Measurements from ENCODE around the gene PPM1B. TPM values are rescaled to one million over a fixed set of nuclear protein-coding genes. Genes with fewer than 3 reads are reported as not detected.
A peak's percentile ranks its signal among the peaks of the same experiment; 100 is the strongest.

Gene PPM1B
- total and polyA plus RNA-seq, 10 of the 15 experiments (the other 5 are each of a cell fraction or from before 2014, with no cell fraction given): 12.5 to 53.4 (median 33.7) TPM

DNA sequence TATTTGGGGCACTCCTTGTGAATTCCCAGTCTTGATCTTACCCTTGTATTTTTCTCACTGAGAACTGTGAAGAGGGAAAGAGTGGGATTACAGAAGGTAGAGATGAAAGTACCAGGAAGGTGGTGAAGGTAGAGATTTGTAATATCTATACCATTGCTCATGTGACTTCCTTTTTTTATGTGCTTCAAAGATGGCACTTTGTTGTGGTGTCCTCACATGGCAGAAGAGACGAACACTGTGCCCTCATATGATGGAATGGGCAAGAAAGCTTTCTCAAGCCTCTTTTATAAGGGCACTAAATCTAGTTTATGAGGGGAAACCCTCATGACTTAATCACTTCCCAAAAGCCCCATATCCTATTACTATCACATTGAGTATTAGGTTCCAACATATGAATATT is 28.9 kb upstream of the PPM1B start:
- intact Hi-C loops (cut with micrococcal nuclease; ENCODE audit: unreplicated experiment) (no loop called here), in situ Hi-C loops (cut with MboI) (no loop called here)
- H3K4me1 ChIP-seq (ENCODE audit: control insufficient read depth, insufficient read depth, low read length): no peaks in the 10 kb centered on the region
- no TSS peak for BruUV-seq (replicated peaks)
- RAD21 ChIA-PET (ENCODE audit: unreplicated experiment): interaction anchor here (0.7 kb wide), 1 partner anchor 19 kb away, joined by 3 read pairs; no protein-coding TSS in a partner anchor
- no peak for DNase-seq (ENCODE audit: low read depth, low spot score)
- no peak overlapping the region for H3K27ac ChIP-seq (ENCODE audit: control insufficient read depth, insufficient read depth)
- H3K9ac ChIP-seq (ENCODE audit: control insufficient read depth, insufficient read depth, low read length): no peak overlapping the region
- 0% methylated on average over 1 of the region's 1 CpG for WGBS (ENCODE audit: insufficient coverage, insufficient replicate concordance, low lambda C conversion rate, missing lambda C conversion rate)
- no peaks in the 10 kb centered on the region for H3K27me3 ChIP-seq (replicated peaks in 1 of 2; ENCODE audit: control insufficient read depth in 2 of 2, insufficient read depth in 2 of 2, low read length in 1 of 2)
- CTCF ChIA-PET: no interaction called here
- H3K79me2 ChIP-seq (ENCODE audit: control insufficient read depth, insufficient read depth, low read length): no peaks in the 10 kb centered on the region
- peak; percentile 29; the same call in 1 of the 3 replicates for ATAC-seq
- no peaks in the 10 kb centered on the region for H4K20me1 ChIP-seq (ENCODE audit: control insufficient read depth, insufficient read depth)
- no peaks in the 10 kb centered on the region for H3K36me3 ChIP-seq (ENCODE audit: control insufficient read depth in 2 of 2, insufficient read depth in 2 of 2, low read length in 1 of 2)
- no peak for FAIRE-seq
- H3K4me3 ChIP-seq: no peak overlapping the region
- SMC1A ChIA-PET (ENCODE audit: uncharacterized antibody, unreplicated experiment): interaction anchor here (1.0 kb wide), 1 partner anchor 9 kb away, joined by 5 read pairs; no protein-coding TSS in a partner anchor
- no peaks in the 10 kb centered on the region for H3K9me3 ChIP-seq (replicated peaks; ENCODE audit: control insufficient read depth, insufficient read depth, low read length)
- H3K4me2 ChIP-seq (ENCODE audit: control insufficient read depth, insufficient read depth): no peak overlapping the region
- no peak overlapping the region for H2AFZ ChIP-seq (ENCODE audit: control insufficient read depth, low read depth, low read length)
- TF ChIP-seq RUNX3 (IDR thresholded peaks at IDR 0.05; ENCODE audit: low read length): no peak
- TF ChIP-seq, protein P1, sequence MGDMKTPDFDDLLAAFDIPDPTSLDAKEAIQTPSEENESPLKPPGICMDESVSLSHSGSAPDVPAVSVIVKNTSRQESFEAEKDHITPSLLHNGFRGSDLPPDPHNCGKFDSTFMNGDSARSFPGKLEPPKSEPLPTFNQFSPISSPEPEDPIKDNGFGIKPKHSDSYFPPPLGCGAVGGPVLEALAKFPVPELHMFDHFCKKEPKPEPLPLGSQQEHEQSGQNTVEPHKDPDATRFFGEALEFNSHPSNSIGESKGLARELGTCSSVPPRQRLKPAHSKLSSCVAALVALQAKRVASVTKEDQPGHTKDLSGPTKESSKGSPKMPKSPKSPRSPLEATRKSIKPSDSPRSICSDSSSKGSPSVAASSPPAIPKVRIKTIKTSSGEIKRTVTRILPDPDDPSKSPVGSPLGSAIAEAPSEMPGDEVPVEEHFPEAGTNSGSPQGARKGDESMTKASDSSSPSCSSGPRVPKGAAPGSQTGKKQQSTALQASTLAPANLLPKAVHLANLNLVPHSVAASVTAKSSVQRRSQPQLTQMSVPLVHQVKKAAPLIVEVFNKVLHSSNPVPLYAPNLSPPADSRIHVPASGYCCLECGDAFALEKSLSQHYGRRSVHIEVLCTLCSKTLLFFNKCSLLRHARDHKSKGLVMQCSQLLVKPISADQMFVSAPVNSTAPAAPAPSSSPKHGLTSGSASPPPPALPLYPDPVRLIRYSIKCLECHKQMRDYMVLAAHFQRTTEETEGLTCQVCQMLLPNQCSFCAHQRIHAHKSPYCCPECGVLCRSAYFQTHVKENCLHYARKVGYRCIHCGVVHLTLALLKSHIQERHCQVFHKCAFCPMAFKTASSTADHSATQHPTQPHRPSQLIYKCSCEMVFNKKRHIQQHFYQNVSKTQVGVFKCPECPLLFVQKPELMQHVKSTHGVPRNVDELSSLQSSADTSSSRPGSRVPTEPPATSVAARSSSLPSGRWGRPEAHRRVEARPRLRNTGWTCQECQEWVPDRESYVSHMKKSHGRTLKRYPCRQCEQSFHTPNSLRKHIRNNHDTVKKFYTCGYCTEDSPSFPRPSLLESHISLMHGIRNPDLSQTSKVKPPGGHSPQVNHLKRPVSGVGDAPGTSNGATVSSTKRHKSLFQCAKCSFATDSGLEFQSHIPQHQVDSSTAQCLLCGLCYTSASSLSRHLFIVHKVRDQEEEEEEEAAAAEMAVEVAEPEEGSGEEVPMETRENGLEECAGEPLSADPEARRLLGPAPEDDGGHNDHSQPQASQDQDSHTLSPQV (IDR thresholded peaks at IDR 0.05): no peak
- POLR2A ChIA-PET: no interaction called here

DNA sequence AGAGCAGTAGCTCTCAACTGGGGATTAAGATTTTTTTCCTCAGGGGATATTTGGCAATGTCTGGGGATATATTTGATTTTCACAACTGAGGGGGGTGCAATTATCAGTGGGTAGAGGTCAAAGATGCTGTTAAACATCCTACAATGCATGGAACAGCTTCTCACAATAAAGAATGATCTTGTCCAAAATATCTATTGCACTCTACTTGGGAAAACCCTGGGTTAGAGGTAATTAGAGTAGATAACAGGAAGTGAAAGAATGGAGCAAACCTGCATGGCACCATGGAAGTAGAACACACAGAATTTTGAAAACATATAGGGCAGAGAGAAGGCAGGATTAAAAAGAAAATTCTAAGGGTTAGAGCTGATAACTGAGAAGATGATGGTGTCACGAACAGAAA is 26.4 kb upstream of the PPM1B start:
- DNase-seq (ENCODE audit: low read depth, low spot score) (no peak), FAIRE-seq (no peak), ATAC-seq (no peak)
- ChIA-PET CTCF (no interaction called here), POLR2A (no interaction called here), RAD21 (ENCODE audit: unreplicated experiment) (interaction anchor here (0.7 kb wide), 1 partner anchor 71 kb away, joined by 3 read pairs; no protein-coding TSS in a partner anchor), SMC1A (ENCODE audit: uncharacterized antibody, unreplicated experiment) (interaction anchor here (1.3 to 1.4 kb wide), 3 partner anchors 14 to 107 kb away, joined by 3 to 4 read pairs (median 4); no protein-coding TSS in a partner anchor)
- WGBS (ENCODE audit: insufficient coverage, insufficient replicate concordance, low lambda C conversion rate, missing lambda C conversion rate): 53% methylated on average over 1 of the region's 1 CpG
- no peak overlapping the region for H3K27ac ChIP-seq (ENCODE audit: control insufficient read depth, insufficient read depth)
- intact Hi-C loops (cut with micrococcal nuclease; ENCODE audit: unreplicated experiment) (no loop called here), in situ Hi-C loops (cut with MboI) (no loop called here)
- no peak overlapping the region for H3K4me2 ChIP-seq (ENCODE audit: control insufficient read depth, insufficient read depth)
- no peaks in the 10 kb centered on the region for H3K27me3 ChIP-seq (replicated peaks in 1 of 2; ENCODE audit: control insufficient read depth in 2 of 2, insufficient read depth in 2 of 2, low read length in 1 of 2)
- no peak overlapping the region for H2AFZ ChIP-seq (ENCODE audit: control insufficient read depth, low read depth, low read length)
- H3K4me1 ChIP-seq (ENCODE audit: control insufficient read depth, insufficient read depth, low read length): no peaks in the 10 kb centered on the region
- H3K4me3 ChIP-seq: no peak overlapping the region
- no peak overlapping the region for H3K9ac ChIP-seq (ENCODE audit: control insufficient read depth, insufficient read depth, low read length)
- no peaks in the 10 kb centered on the region for H4K20me1 ChIP-seq (ENCODE audit: control insufficient read depth, insufficient read depth)
- no peaks in the 10 kb centered on the region for H3K36me3 ChIP-seq (ENCODE audit: control insufficient read depth in 2 of 2, insufficient read depth in 2 of 2, low read length in 1 of 2)
- no TSS peak for BruUV-seq (replicated peaks)
- H3K9me3 ChIP-seq (replicated peaks; ENCODE audit: control insufficient read depth, insufficient read depth, low read length): no peaks in the 10 kb centered on the region
- H3K79me2 ChIP-seq (ENCODE audit: control insufficient read depth, insufficient read depth, low read length): no peaks in the 10 kb centered on the region
- TF ChIP-seq SRF (IDR thresholded peaks at IDR 0.05; ENCODE audit: low read depth in 2 of 2, low read length in 2 of 2) (no peak), RCOR1 (conservative IDR thresholded peaks at IDR 0.05; ENCODE audit: low read depth, low read length) (no peak), HCFC1 (IDR thresholded peaks at IDR 0.05; ENCODE audit: low read length) (no peak), CREM (IDR thresholded peaks at IDR 0.05; ENCODE audit: low read depth) (no peak), POU2F2 (IDR thresholded peaks at IDR 0.05; ENCODE audit: borderline replicate concordance, low read depth, low read length) (no peak)
- TF ChIP-seq, protein P2, sequence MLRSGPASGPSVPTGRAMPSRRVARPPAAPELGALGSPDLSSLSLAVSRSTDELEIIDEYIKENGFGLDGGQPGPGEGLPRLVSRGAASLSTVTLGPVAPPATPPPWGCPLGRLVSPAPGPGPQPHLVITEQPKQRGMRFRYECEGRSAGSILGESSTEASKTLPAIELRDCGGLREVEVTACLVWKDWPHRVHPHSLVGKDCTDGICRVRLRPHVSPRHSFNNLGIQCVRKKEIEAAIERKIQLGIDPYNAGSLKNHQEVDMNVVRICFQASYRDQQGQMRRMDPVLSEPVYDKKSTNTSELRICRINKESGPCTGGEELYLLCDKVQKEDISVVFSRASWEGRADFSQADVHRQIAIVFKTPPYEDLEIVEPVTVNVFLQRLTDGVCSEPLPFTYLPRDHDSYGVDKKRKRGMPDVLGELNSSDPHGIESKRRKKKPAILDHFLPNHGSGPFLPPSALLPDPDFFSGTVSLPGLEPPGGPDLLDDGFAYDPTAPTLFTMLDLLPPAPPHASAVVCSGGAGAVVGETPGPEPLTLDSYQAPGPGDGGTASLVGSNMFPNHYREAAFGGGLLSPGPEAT (IDR thresholded peaks at IDR 0.05; ENCODE audit: low read depth): no peak

Data from GM12878 (cell line).